ENCODE results near the gene FGF10.

FGF10 gene

DNA sequence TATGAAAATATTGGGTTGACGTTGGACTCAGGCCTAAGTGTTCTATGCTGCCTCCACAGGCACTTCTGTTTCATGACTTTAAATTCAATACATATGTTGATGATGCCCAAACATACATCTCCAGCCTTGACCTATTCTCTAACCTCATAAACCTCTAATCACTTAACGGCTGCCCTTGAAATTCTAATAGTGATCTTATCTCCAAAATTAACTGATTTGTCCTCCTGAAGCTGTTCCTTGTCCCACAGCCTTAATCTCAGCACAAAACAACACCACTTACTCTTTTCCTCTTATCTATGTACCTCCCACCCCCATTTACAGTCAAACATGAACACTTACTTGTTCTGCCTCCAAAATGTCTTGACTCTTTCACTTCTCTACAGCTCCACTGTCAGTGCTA, 43.3 kb downstream of the FGF10 start:
- Histone ChIP-seq H3K27ac (no peak overlapping the region), H3K27me3 (ENCODE audit: insufficient read depth, low read depth, severe bottlenecking) (peaks cover 26% of the 10 kb centered on the region), H3K4me3 (ENCODE audit: low read depth, low read length) (no peak overlapping the region), H3K9me3 (ENCODE audit: severe bottlenecking) (no peaks in the 10 kb centered on the region), H3K36me3 (no peaks in the 10 kb centered on the region)
- TF ChIP-seq, protein P1, sequence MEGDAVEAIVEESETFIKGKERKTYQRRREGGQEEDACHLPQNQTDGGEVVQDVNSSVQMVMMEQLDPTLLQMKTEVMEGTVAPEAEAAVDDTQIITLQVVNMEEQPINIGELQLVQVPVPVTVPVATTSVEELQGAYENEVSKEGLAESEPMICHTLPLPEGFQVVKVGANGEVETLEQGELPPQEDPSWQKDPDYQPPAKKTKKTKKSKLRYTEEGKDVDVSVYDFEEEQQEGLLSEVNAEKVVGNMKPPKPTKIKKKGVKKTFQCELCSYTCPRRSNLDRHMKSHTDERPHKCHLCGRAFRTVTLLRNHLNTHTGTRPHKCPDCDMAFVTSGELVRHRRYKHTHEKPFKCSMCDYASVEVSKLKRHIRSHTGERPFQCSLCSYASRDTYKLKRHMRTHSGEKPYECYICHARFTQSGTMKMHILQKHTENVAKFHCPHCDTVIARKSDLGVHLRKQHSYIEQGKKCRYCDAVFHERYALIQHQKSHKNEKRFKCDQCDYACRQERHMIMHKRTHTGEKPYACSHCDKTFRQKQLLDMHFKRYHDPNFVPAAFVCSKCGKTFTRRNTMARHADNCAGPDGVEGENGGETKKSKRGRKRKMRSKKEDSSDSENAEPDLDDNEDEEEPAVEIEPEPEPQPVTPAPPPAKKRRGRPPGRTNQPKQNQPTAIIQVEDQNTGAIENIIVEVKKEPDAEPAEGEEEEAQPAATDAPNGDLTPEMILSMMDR (IDR thresholded peaks at IDR 0.05; ENCODE audit: low read depth, low read length): no peak
- no peak for DNase-seq

DNA sequence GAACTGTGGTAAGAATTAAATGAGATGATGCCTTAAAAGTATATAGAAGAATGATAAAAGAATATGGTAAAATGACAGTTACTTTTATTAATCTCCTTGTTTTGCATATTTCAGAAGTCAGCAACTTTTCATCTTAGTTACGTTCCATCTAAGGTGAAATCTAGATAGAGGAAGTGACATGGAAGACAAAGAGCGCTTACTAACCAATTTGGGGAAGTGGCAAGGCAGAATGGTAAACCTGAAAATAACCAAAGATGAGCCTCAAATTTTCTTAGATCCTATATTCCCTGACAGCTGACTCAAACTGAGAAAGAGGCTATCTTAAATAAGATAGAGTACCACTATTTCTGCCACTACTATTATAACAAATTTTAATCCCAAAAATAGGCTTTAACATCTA, 52.5 kb downstream of the FGF10 start:
- no peak overlapping the region for H3K4me3 ChIP-seq (ENCODE audit: low read depth, low read length)
- H3K27ac ChIP-seq: no peak overlapping the region
- H3K36me3 ChIP-seq: no peaks in the 10 kb centered on the region
- peaks cover 54% of the 10 kb centered on the region for H3K27me3 ChIP-seq (ENCODE audit: insufficient read depth, low read depth, severe bottlenecking)
- no peak for DNase-seq
- TF ChIP-seq, protein P1 (IDR thresholded peaks at IDR 0.05; ENCODE audit: low read depth, low read length): no peak
- H3K9me3 ChIP-seq (ENCODE audit: severe bottlenecking): no peaks in the 10 kb centered on the region

DNA sequence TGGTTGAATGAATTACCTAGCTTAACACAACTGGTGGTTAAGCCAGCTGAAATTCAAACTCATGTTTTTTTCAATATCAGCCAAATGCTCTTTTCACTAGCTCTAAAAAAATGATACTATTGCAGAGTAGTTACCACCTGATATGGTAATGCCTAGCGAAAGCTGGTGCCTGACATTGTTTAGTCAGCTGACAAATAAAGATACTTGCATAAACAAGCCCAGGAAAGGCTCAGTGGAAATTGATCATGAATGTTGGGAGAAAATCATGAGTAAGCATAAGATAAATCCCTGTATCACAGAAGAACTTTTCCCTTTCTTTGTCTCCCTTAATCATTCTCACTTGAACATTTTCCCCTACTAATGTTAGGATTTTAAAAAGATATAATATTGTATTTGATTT, 54.6 kb downstream of the FGF10 start:
- H3K9me3 ChIP-seq (ENCODE audit: severe bottlenecking): no peaks in the 10 kb centered on the region
- no peaks in the 10 kb centered on the region for H3K36me3 ChIP-seq
- peaks cover 56% of the 10 kb centered on the region for H3K27me3 ChIP-seq (ENCODE audit: insufficient read depth, low read depth, severe bottlenecking)
- no peak overlapping the region for H3K27ac ChIP-seq
- no peak for DNase-seq
- no peak overlapping the region for H3K4me3 ChIP-seq (ENCODE audit: low read depth, low read length)
- TF ChIP-seq, protein P1 (IDR thresholded peaks at IDR 0.05; ENCODE audit: low read depth, low read length): no peak

DNA sequence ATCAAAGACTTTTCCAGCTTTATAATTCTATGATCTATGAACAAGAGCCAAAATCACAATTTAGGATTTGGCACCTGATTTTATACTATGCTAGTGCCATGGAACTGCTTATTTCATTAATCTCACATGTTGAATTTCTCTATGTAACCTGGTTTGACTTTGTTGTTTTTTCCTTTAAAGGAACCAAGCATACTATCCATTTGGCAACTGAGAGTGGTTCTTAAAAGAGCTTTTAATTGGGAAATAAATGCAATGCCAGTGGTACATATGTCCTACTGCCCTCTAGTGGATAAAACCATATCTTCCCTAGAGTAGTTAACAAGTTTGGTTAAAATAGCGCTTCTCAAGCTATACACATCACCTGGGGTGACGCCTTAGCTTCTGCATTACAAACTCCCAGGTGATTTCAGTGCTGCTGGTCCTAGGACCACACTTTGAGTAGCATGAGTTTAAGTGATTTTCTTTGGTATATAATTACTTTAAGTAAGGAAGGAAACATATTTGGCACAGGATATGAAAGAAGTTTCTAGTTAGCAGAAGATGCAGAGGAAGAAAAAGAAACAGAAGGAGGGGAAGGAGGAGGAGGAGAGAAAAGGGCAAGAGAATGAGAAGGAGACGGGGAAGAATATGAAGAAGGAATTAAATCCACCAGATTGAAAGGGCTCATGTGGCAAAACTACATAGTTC, 56.8 kb downstream of the FGF10 start:
- no peak overlapping the region for H3K4me3 ChIP-seq (ENCODE audit: low read depth, low read length)
- no peaks in the 10 kb centered on the region for H3K9me3 ChIP-seq (ENCODE audit: severe bottlenecking)
- peaks cover 52% of the 10 kb centered on the region for H3K27me3 ChIP-seq (ENCODE audit: insufficient read depth, low read depth, severe bottlenecking)
- TF ChIP-seq, protein P1 (IDR thresholded peaks at IDR 0.05; ENCODE audit: low read depth, low read length): peak; percentile 42; the same call in 1 of the 2 replicates
- no peak overlapping the region for H3K27ac ChIP-seq
- H3K36me3 ChIP-seq: no peaks in the 10 kb centered on the region
- no peak for DNase-seq

DNA sequence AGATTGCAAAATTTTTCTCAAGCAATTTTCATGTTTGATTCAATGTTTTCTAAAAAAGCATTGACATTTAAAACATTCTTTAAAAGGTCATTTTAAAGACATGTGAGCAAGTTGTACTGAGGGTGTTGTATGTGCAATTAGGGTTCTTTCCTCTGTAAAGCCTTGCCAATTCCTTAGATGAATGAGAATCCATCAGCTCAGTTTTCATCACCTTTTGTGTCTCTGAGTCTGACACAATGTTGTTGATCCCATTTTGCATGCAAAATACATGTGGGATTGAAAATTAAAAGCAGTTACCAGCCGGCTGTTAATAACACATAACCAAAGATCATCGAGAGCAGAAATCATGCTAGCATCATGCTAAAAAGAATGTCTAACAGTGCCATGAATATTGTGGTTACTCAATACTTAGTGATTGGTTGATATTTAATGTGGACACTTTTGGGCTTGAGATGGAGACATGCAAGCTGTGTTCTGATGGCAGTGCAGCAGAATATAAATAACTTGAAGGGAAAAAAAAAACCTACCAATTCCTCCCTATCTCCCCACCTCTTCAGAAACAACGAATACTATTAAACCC, 57.7 kb downstream of the FGF10 start:
- Histone ChIP-seq H3K27me3 (ENCODE audit: insufficient read depth, low read depth, severe bottlenecking) (peaks cover 45% of the 10 kb centered on the region), H3K9me3 (ENCODE audit: severe bottlenecking) (no peaks in the 10 kb centered on the region), H3K36me3 (no peaks in the 10 kb centered on the region), H3K27ac (no peak overlapping the region), H3K4me3 (ENCODE audit: low read depth, low read length) (no peak overlapping the region)
- no peak for DNase-seq
- TF ChIP-seq, protein P1 (IDR thresholded peaks at IDR 0.05; ENCODE audit: low read depth, low read length): no peak
